ENCODE measurements around the gene ADIG.
"Not testable (repeated sequence)": the region's sequence is repeated elsewhere in the genome, so short reads cannot be mapped to it uniquely, and the experiment has no call there.

The ADIG gene

DNA sequence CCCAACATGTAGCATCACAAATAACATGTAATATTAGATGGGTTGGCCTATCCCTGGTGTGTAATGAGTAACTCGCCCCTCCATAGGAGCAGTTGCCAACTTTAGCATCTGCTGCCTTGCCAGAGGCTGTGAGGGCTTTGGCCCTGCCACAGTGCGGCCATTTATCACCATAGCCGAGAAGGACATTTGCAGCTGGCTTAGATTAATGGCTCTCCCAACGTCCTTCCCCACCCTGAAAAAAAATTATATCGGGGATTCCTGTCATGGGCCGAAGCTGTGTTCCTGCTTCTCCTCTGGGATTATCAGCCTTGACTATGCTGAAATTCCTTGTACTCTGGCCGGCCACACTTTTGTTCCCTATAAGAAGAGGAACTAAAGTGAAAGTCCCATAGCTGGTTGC lies 7.6 kb upstream of the ADIG start:
- DNase-seq (ENCODE audit: low read depth in 2 of 2): no peak

DNA sequence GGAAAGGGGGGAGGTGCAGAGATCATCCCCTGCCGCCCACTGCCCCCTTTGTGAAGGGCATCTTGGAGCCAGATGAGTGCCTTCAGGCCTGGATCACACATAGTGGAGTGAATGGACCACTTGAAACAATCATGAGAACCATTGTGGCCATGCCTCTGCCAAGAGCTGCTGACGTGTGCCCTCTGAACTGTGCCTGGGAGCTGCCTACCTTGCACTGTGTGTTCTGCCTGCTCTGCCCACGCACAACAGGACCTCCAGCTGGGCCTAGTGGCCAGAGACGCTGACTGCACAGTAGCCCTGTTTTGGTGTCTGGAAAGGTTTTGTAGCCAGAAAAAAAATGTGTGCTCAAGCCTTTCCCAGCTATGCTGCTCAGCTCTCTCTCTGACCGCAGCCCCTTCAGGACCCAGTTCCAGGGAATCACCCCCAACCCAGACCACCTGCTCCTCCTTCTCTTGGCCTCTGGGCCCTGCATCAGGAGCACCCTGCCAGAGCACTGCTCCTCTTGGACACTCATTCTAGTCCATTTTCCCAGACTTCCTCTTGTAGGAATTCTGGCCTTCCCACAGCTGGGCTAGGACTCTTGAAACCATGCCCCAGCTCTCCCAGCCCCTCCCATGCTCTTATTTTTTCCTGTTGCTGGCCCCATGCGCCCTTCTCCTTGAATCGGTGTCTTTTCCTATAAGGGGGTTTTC lies 1.6 kb upstream of the ADIG start:
- DNase-seq (ENCODE audit: low read depth in 2 of 2): no peak

DNA sequence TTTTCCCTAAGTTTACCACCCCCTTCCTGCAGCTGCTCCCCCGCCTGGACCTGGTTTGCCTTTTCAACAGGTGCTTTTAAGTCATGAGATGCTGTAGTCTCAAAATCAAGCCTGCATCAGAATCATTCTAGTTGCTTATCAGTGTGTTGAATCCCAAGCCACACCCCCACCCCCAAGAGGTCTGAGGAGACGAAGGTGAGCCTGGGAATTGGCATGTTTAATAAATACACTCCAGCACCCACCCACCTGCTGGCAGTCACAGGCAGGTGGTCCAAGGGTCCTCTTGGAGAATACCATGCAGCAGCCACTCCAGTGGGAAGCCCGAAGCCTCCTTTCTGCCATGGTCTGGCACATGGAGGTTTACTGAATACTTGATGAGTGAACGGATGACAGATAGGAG lies 1.1 kb upstream of the ADIG start:
- no peak for DNase-seq (ENCODE audit: low read depth in 2 of 2)

DNA sequence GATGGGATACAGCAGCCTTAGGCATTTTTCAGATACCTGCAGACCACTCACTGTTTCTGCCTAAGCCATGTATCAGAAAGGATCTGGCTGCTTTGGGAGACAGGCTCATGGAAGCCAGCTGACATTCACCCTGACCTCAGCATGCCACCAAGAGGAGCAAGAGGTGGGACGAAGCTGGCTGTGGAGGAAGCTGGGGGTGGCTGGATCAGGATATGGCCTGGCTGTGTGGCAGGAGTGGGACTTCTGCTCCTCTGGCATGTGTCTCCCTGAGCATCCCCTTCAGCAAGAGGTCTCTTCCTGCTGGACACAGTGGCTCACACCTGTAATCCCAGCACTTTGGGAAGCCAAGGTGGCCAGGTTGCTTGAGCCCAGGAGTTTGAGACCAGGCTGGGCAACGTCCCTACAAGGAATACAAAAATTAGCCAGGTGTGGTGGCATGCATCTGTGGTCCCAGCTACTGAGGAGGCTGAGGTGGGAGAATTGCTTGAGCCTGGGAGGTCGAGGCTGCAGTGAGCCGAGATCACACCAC lies 897 bp downstream of the ADIG start:
- no peak for DNase-seq (ENCODE audit: low read depth in 2 of 2)

DNA sequence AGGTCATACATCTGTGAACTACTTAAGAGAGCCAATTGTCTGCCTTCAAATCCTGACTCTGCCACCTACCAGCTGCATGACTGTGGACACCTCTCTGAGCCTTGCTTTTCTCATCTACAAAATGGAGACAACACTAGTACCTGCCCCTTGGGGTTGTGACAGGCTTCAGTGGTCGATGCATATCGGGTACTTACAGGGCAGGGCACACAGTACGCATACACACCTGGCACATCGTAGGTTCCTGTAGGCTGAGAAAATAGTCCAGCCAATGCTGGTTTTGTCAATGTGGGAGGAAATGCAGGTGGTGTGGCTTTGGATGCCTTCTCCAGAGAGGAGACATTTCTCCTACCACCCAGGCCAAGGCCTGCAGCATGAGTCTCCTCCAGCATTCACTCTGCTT lies 2.3 kb downstream of the ADIG start:
- DNase-seq (ENCODE audit: low read depth in 2 of 2): no peak

DNA sequence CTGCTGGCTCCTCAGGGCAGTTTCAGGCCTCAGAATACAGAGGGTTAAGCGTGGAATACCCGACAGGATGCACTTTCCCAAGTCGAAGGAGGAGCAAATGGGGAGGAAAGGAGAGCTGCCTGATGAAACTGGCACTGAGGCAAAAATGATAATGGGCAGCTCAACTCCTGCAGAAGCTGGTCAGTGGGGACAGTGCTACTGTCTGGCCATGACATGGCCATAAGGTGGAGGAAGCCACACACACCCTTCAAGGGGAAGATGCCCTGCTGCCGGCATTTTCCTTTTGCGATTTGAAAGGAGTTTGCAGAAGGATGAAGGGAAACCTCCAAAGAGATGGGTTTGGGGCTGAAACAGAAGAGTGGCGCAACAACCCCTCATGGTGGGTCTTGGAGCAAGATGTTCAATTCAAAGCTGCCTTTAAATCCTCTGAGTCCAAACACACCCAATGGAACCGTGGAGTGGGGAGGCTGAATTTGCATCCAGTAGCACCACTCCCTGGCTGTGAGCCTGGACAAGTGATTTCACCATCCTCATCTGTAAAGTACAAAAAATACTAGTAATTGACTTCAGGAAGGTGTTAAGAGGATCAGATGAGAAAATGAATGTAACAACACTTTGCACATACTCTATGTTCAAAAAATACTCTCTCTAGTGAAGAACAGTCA lies 3.2 kb downstream of the ADIG start:
- no peak for DNase-seq (ENCODE audit: low read depth in 2 of 2)

DNA sequence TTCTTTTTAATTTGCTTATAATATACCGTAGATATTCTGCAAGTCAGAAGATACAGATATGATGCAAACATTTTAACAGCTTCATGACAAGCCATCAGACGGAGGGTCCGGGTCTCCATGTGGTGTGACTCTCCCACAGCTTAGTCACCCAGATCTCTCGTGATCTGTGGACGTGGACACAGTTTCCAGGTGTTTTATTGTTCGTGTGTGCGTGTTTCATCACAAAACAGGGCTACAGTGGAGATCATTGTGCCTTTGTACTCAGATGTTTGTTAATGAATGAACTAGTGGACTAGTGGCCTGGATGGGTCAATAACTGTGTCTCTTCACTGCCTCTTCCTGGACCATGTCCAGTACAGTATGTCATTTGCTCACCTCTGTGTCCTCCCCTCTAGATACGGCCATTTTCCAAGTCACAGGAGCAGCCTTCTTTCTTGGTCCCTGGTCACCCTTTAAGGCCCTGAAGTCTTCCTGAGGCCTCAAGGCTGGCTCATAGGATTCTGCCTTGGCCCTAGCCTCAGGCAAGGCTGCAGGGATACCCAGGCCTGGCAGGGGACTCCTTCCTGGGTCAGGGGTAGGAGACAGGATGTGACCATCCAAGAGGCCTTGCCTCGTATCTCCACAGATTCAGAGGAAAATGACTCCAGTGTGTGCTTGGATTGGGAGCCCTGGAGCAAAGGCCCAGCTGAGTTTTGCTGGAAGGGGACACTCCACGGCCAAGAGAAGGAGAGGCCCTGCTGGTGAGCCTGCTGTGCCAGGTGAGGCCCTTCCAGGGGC lies 4.6 kb downstream of the ADIG start:
- no peak for DNase-seq (ENCODE audit: low read depth in 2 of 2)

DNA sequence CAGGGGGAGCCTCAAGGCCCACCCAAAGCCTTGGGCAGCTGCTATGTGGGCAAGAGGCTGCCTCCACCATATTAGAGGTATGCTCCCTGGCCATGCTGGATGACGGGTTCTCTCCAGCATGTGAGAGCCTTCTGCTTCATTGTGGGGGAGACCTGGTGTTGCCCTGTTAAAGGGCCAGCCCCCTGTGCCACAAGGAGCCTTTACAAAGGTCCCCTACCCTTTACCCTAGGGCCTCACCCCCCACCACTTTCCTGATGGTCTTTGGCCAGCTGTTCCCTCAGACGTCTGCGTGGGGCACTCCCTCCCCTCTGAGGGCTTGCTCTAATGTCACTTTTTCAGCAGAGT lies 5.2 kb downstream of the ADIG start:
- DNase-seq (ENCODE audit: low read depth in 2 of 2): no peak

DNA sequence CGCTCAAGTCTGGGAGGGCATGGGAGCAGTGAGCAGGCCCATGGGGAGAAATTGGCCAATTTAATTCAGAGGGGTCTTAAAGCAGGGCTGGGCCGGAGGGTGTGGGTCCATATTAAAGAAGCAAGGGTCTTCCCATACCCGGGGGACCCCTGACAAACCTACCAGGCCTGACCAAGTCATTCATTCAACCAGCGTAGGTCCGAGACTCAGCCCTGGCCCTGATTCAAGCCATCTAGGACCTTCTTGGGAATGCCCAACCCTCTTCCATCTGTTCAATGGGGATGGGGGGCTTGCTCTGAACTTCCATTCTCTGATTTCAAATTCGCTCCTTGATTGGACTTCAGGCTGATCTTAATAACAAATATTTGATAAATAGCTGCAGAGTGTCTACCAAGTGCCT lies 7.3 kb downstream of the ADIG start:
- no peak for DNase-seq (ENCODE audit: low read depth in 2 of 2)

DNA sequence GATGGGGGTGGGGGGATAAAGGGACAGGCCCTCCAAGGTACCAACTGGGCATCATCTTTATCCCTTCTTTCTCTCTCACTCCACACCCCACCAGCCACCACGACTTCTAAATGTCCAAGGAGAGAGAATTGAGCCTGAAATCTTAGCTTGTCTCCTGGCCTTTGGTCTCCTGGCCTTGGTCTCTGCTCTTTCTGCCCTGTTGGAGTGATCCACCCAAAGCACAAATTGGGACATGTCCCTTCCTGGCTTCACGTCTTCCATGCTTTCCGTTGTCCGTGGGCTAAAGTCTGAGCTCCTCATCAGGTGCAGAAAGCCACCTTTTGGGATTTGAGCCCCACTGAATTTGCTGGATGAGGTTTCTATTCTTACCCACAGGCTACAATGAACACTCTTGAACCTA lies 8.4 kb downstream of the ADIG start:
- DNase-seq (ENCODE audit: low read depth in 2 of 2): no peak

DNA sequence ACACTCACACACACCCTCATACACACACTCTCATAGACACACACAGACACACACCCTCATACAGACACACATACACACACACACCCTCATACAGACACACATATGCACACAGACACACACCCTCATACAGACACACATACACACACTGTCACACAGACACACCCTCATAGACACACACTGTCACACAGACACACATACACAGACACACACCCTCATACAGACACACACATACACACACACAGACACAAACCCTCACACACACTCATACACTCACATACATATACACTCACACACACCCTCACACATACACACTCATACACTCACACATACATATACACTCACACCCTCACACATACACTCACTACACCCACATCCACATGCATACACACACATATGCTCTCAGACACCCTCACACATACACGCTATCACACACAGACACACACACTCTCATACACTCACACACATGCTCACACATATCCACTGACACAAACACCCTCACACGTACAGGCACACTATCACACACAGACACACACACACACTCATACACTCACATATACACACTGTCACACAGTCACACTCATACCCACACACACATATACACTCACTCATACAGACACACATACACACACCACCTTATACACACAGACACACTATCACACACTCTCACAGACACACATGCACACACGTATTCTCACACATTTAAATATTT lies 9.1 kb downstream of the ADIG start:
- DNase-seq (ENCODE audit: low read depth in 2 of 2): no peak

DNA sequence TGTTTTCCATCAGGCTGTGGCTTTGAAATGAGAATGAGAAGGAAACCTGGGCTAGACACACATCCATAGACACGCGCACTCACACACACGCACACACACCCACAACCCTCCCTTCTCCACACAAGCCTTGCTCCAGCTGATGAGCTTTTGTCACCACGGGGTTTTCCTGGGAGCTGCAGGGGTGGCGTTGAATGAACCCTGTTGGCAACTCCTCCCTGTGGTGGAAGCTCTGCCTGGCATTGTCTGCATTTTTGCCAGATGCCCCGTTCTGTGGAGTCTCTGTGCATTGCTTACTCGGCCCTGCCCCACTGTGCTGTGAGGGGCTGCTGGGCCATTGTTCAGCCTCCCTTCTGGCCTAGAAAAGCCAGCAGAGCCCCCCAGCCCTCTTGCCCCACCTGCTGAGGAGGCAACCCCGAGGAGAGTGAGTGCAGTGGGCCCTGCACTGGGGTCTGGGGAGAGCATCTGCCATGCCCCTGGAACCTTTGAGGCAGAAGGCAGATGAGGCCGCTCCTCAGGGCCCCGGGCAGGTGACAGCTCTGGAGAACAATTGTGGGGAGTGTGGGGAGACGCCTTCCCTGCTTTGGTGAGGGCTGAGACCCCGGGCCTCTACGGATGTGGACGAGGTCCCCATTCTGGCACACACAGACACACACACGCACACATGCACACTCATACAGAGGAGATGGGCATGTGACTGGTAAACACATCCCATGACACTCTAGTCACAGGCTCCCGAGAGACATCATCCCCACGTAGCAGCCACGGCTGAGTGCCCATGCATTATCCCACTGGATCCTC lies 9.9 kb downstream of the ADIG start:
- no peak for DNase-seq (ENCODE audit: low read depth in 2 of 2)

DNA sequence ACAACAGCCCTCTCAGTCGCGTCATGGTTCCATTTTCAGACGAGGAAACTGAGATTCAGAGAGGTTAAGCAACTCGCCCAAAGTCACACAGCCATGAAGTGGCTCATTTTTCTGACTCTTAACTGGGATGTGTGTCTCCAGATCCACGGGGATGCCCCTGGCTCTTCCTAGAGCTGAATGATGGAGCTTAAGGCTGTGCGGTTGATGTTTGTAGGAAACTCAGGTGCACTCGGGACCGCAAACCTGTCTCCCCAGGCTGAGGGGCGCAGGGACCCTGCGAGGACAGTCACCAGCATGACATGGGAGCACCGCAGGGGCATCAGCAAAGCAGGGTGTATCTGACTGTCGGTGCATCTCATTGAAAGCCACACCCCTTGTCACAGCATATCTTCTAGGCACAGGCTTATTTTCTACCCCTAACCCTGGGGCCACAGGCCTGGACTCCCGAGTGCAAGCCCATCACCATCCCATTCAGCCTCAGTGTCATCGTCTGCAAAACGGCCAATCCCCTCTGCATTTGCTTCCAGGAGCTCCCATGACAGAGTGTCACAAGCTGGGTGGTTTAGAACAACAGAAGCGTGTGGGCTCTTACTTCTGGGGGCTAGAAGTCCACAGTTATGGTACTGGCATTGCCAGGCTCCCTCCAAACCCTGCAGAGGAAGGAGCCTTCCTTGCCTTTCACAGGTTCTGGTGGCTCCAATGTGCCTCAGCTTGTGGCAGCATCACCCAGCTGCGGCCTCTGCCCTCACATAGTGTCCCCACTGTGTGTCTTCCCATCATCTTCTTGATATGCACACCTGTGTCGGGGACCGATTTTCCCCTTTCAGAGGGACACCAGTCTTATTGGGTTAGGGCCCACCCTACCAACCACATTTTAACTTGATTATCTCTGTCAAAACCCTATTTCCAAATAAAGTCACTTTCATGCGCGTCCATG lies 10.7 kb downstream of the ADIG start:
- no peak for DNase-seq (ENCODE audit: low read depth in 2 of 2)

DNA sequence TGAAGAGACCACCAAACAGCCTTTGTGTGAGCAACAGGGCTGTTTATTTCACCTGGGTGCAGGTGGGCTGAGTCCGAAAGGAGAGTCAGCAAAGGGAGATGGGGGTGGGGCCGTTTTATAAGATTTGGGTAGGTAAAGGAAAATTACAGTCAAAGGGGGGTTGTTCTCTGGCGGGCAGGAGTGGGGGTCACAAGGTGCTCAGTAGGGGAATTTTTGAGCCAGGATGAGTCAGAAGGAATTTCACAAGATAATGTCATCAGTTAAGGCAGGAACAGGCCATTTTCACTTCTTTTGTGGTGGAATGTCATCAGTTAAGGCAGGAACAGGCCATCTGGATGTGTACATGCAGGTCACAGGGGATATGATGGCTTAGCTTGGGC lies 11.4 kb downstream of the ADIG start:
- DNase-seq (ENCODE audit: low read depth in 2 of 2): not testable (repeated sequence)

DNA sequence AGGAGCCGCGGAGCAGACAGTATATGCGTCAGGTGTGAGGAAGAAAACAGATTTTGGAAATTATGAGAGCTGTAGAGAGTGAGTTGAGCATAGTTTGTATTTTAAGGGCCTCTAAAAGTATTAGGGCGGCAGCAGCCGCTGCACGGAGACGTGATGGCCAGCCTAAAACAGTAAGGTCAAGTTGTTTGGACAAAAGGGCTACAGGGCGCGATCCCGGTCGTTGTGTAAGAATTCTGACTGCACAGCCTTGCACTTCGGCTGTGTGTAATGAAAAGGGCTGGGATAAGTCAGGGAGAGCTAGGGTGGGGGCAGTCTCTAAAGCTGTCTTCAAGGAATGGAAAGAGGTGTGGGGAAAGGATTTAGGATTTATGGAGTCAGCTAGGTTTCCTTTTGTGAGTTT lies 13.3 kb downstream of the ADIG start:
- not testable (repeated sequence) for DNase-seq (ENCODE audit: low read depth in 2 of 2)

DNA sequence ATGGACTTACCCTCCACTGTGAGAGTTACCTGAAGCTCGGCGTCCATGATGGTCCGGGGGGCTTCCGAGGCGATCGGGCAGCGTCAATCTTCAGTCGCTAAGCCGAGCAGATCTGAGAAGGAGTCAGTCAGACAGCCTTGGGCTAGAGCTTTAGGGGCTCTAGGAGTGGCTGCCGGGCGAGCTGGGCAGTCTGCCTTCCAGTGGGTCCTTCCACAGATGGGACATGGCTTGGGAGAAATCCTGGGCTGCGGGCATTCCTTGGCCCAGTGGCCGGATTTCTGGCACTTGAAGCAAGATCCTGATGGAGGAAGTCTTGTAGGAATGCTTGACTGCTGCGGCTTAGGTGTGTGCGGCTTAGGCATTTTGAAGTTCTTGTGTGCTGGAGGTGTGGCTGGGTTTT lies 14.9 kb downstream of the ADIG start:
- not testable (repeated sequence) for DNase-seq (ENCODE audit: low read depth in 2 of 2)

DNA sequence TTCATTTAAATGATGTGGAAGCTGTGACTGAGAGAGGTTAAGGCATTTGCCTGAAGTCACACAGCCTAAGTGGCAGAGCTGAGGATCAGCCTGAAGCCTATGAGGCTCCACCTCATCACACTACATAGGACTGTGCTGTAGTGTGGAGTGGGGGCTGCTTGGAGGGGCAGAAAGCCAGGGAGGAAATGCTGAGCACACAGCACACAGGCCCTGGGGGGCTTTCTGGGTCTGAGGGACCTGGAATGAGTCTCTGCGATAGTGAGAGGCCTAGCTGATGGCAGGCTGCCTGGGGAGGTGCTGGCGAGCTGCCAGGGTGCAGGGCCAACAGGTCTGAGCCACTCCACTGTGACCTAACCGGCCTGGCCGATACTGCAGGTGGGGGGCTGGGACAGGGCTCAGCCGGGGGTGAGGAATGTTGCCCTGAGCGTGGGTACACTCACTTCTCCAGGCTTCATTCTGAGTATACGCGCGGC lies 18.4 kb downstream of the ADIG start:
- no peak for DNase-seq (ENCODE audit: low read depth in 2 of 2)

DNA sequence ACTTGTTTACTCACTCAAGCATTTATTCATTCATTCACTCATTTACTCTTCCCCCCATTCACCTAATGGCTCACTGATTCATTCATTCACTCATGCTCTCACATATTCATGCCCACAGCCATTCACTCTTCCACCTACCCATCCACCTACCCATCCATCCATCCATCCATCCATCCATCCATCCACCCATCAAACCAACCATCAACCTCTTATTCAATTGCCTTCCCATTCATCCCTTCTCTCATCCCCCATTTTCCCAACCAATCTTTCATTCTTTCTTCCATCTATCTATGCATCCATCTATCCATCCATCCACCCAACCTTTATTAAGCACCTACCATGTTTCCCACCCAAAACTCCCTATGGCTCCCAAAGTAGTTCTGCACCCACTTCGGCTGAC lies 19.1 kb downstream of the ADIG start:
- DNase-seq (ENCODE audit: low read depth in 2 of 2): no peak

DNA sequence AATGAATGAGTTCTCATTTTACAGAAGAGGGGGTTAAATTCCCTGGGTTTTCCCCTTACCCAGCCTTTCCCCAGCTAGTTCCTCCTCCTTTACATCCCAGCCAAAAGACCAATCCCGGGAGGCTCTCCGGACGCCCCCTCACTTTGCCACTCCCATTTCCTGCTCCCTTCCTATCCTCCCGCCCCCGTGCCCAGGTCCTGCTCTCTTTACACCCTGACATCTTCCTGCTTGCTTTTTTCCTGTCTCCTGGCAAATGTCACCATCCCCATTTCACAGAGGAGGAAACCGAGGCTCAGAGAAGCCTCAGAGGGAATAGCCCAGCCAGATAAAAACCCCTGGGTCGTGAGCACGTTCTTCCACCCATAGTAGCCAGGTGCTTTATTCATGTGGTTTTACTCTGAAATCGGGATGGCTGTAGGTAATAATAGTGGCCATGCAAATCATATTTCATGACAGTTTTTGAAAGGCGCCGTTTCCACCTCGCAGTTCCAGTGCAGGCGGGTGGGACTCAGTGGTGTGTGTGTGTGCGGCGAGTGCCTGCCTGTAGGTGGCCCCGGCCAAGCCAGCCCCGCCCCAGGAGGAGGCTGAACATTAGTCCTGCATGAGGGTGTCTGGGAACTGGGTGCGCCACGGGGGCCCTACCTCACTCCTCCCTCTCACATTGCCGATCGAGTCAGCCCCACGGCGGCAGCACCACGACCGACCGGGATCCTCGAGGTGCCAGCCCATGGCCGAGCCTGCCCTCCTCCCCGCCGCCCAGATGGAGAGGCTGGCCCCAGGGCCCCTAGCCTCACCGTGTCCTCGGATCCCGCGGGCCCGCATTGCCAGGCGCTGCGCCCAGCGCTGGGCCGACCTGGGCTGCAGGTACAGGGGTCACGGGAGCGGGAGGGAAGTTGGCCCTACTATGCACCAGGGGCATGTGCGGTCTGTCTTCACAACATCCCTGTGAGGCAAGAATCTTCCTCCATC lies 20.5 kb downstream of the ADIG start, which contains the start of gene ARHGAP40:
Gene ARHGAP40 (plus strand): TSS at position 594 of the 969 bp plus-strand sequence.
- no peak for DNase-seq (ENCODE audit: low read depth in 2 of 2)
